Measurements from ENCODE around the gene GNB5.
"Not testable (repeated sequence)": the region's sequence is repeated elsewhere in the genome, so short reads cannot be mapped to it uniquely, and the experiment has no call there.

GNB5 gene

GRCh38 chr15:52183562-52184173 lies 7.5 kb downstream of the GNB5 start:
- peaks cover 5% of the 10 kb centered on the region for H3K4me1 ChIP-seq (ENCODE audit: control insufficient read depth, insufficient read depth, low read length)
- no peaks in the 10 kb centered on the region for H3K9me3 ChIP-seq (ENCODE audit: control insufficient read depth, insufficient read depth, low read length)
- H3K4me3 ChIP-seq (ENCODE audit: low read depth, low read length), result no peak overlapping the region
- no peak overlapping the region for H3K27ac ChIP-seq (ENCODE audit: low read depth, low read length)
- peaks cover 15% of the 10 kb centered on the region for H3K27me3 ChIP-seq (ENCODE audit: control insufficient read depth, insufficient read depth, low read length)
- no peaks in the 10 kb centered on the region for H3K36me3 ChIP-seq (ENCODE audit: control insufficient read depth, insufficient read depth, low read length)
- H3K9ac ChIP-seq (ENCODE audit: low read depth, low read length), result no peak overlapping the region

- Histone ChIP-seq H3K9me3 (ENCODE audit: control insufficient read depth, insufficient read depth, low read length) (no peaks in the 10 kb centered on the region), H3K4me3 (ENCODE audit: low read depth, low read length) (no peak overlapping the region), H3K27me3 (ENCODE audit: control insufficient read depth, insufficient read depth, low read length) (peaks cover 15% of the 10 kb centered on the region), H3K9ac (ENCODE audit: low read depth, low read length) (no peak overlapping the region), H3K4me1 (ENCODE audit: control insufficient read depth, insufficient read depth, low read length) (peaks cover 11% of the 10 kb centered on the region), H3K27ac (ENCODE audit: low read depth, low read length) (no peak overlapping the region), H3K36me3 (ENCODE audit: control insufficient read depth, insufficient read depth, low read length) (no peaks in the 10 kb centered on the region)
Measured at GRCh38 chr15:52181938-52182780, 9.0 kb downstream of the GNB5 start.

GRCh38 chr15:52180851-52181450 lies 10.2 kb downstream of the GNB5 start:
- peaks cover 15% of the 10 kb centered on the region for H3K27me3 ChIP-seq (ENCODE audit: control insufficient read depth, insufficient read depth, low read length)
- H3K4me3 ChIP-seq (ENCODE audit: low read depth, low read length), result peak overlapping the region; percentile 66
- H3K36me3 ChIP-seq (ENCODE audit: control insufficient read depth, insufficient read depth, low read length), result no peaks in the 10 kb centered on the region
- no peak overlapping the region for H3K9ac ChIP-seq (ENCODE audit: low read depth, low read length)
- peaks cover 14% of the 10 kb centered on the region for H3K4me1 ChIP-seq (ENCODE audit: control insufficient read depth, insufficient read depth, low read length)
- H3K9me3 ChIP-seq (ENCODE audit: control insufficient read depth, insufficient read depth, low read length), result no peaks in the 10 kb centered on the region
- H3K27ac ChIP-seq (ENCODE audit: low read depth, low read length), result no peak overlapping the region

GRCh38 chr15:52180196-52180835 lies 10.9 kb downstream of the GNB5 start:
- no peaks in the 10 kb centered on the region for H3K36me3 ChIP-seq (ENCODE audit: control insufficient read depth, insufficient read depth, low read length)
- peak overlapping the region; percentile 66 for H3K4me3 ChIP-seq (ENCODE audit: low read depth, low read length)
- peak overlapping the region; percentile 85 for H3K27ac ChIP-seq (ENCODE audit: low read depth, low read length)
- no peaks in the 10 kb centered on the region for H3K9me3 ChIP-seq (ENCODE audit: control insufficient read depth, insufficient read depth, low read length)
- peaks cover 14% of the 10 kb centered on the region for H3K4me1 ChIP-seq (ENCODE audit: control insufficient read depth, insufficient read depth, low read length)
- peak overlapping the region; percentile 87 for H3K9ac ChIP-seq (ENCODE audit: low read depth, low read length)
- H3K27me3 ChIP-seq (ENCODE audit: control insufficient read depth, insufficient read depth, low read length), result peaks cover 15% of the 10 kb centered on the region

- Histone ChIP-seq H3K27me3 (ENCODE audit: control insufficient read depth, insufficient read depth, low read length) (peaks cover 15% of the 10 kb centered on the region), H3K4me3 (ENCODE audit: low read depth, low read length) (peak overlapping the region; percentile 66), H3K27ac (ENCODE audit: low read depth, low read length) (peak overlapping the region; percentile 85), H3K9me3 (ENCODE audit: control insufficient read depth, insufficient read depth, low read length) (no peaks in the 10 kb centered on the region), H3K9ac (ENCODE audit: low read depth, low read length) (peak overlapping the region; percentile 87), H3K4me1 (ENCODE audit: control insufficient read depth, insufficient read depth, low read length) (peaks cover 14% of the 10 kb centered on the region), H3K36me3 (ENCODE audit: control insufficient read depth, insufficient read depth, low read length) (no peaks in the 10 kb centered on the region)
Measured at GRCh38 chr15:52179278-52180195, 11.7 kb downstream of the GNB5 start.

- Histone ChIP-seq H3K4me1 (ENCODE audit: control insufficient read depth, insufficient read depth, low read length) (peaks cover 14% of the 10 kb centered on the region), H3K9ac (ENCODE audit: low read depth, low read length) (peak overlapping the region; percentile 29; the same call in 1 of the 2 replicates), H3K36me3 (ENCODE audit: control insufficient read depth, insufficient read depth, low read length) (no peaks in the 10 kb centered on the region), H3K9me3 (ENCODE audit: control insufficient read depth, insufficient read depth, low read length) (no peaks in the 10 kb centered on the region), H3K27me3 (ENCODE audit: control insufficient read depth, insufficient read depth, low read length) (peaks cover 15% of the 10 kb centered on the region), H3K27ac (ENCODE audit: low read depth, low read length) (peak overlapping the region; percentile 24), H3K4me3 (ENCODE audit: low read depth, low read length) (peak overlapping the region; percentile 66)
Measured at GRCh38 chr15:52178765-52179164, 12.4 kb downstream of the GNB5 start.

GRCh38 chr15:52172869-52173268 lies 18.3 kb downstream of the GNB5 start:
- Histone ChIP-seq H3K4me3 (ENCODE audit: low read depth, low read length) (no peak overlapping the region), H3K4me1 (ENCODE audit: control insufficient read depth, insufficient read depth, low read length) (peaks cover 11% of the 10 kb centered on the region), H3K9ac (ENCODE audit: low read depth, low read length) (no peak overlapping the region), H3K36me3 (ENCODE audit: control insufficient read depth, insufficient read depth, low read length) (no peaks in the 10 kb centered on the region), H3K27ac (ENCODE audit: low read depth, low read length) (no peak overlapping the region), H3K27me3 (ENCODE audit: control insufficient read depth, insufficient read depth, low read length) (no peaks in the 10 kb centered on the region), H3K9me3 (ENCODE audit: control insufficient read depth, insufficient read depth, low read length) (no peaks in the 10 kb centered on the region)

- Histone ChIP-seq H3K27ac (ENCODE audit: low read depth, low read length) (no peak overlapping the region), H3K9ac (ENCODE audit: low read depth, low read length) (no peak overlapping the region), H3K9me3 (ENCODE audit: control insufficient read depth, insufficient read depth, low read length) (no peaks in the 10 kb centered on the region), H3K27me3 (ENCODE audit: control insufficient read depth, insufficient read depth, low read length) (no peaks in the 10 kb centered on the region), H3K4me3 (ENCODE audit: low read depth, low read length) (no peak overlapping the region), H3K4me1 (ENCODE audit: control insufficient read depth, insufficient read depth, low read length) (peaks cover 11% of the 10 kb centered on the region), H3K36me3 (ENCODE audit: control insufficient read depth, insufficient read depth, low read length) (no peaks in the 10 kb centered on the region)
Measured at GRCh38 chr15:52171807-52172206, 19.4 kb downstream of the GNB5 start.

- H3K4me1 ChIP-seq (ENCODE audit: control insufficient read depth, insufficient read depth, low read length), result peaks cover 8% of the 10 kb centered on the region
- no peaks in the 10 kb centered on the region for H3K27me3 ChIP-seq (ENCODE audit: control insufficient read depth, insufficient read depth, low read length)
- no peaks in the 10 kb centered on the region for H3K9me3 ChIP-seq (ENCODE audit: control insufficient read depth, insufficient read depth, low read length)
- no peak overlapping the region for H3K4me3 ChIP-seq (ENCODE audit: low read depth, low read length)
- H3K9ac ChIP-seq (ENCODE audit: low read depth, low read length), result no peak overlapping the region
- H3K36me3 ChIP-seq (ENCODE audit: control insufficient read depth, insufficient read depth, low read length), result no peaks in the 10 kb centered on the region
- H3K27ac ChIP-seq (ENCODE audit: low read depth, low read length), result no peak overlapping the region
Measured at GRCh38 chr15:52171386-52171785, 19.8 kb downstream of the GNB5 start.

- not testable (repeated sequence) for H3K9ac ChIP-seq (ENCODE audit: low read depth, low read length); H3K4me1 ChIP-seq (ENCODE audit: control insufficient read depth, insufficient read depth, low read length); H3K36me3 ChIP-seq (ENCODE audit: control insufficient read depth, insufficient read depth, low read length); H3K27ac ChIP-seq (ENCODE audit: low read depth, low read length); H3K9me3 ChIP-seq (ENCODE audit: control insufficient read depth, insufficient read depth, low read length); H3K4me3 ChIP-seq (ENCODE audit: low read depth, low read length); H3K27me3 ChIP-seq (ENCODE audit: control insufficient read depth, insufficient read depth, low read length)
Measured at GRCh38 chr15:52170199-52170598, 21.0 kb downstream of the GNB5 start.
